Thoracic aorta (tissue), 2 donors: Measurements from ENCODE around the gene SLC2A4RG. TPM values are rescaled to one million over a fixed set of nuclear protein-coding genes. Genes with fewer than 3 reads are reported as not detected.

Experiments used
- ATAC-seq: fragments of 150-250 bp; one replicate; pipeline ENCODE4 v1.8.0; 2017; ENCODE audit warnings: low read depth; ENCODE audit not compliant: insufficient number of reproducible peaks, low FRiP score
- DNase-seq: peaks from one replicate; pipeline ENCODE4 v3.0.0-alpha.2; 2020; ENCODE audit warnings: low spot score
- H3K27ac ChIP-seq, 2 donors: fragments of 200-600 bp; sonication (generic); 1 replicate in 1 of 2; 2 replicates in 1 of 2; pipeline ENCODE4 v1.5.1; 2016; ENCODE audit warnings: mild to moderate bottlenecking in 2 of 2, moderate library complexity in 2 of 2
- H3K27me3 ChIP-seq: fragments of 200-600 bp; sonication (generic); replicated peaks from 2 replicates; pipeline ENCODE4 v1.6.0; 2016; ENCODE audit warnings: mild to moderate bottlenecking; ENCODE audit not compliant: insufficient read depth
- H3K36me3 ChIP-seq: fragments of 200-600 bp; sonication (generic); one replicate; pipeline ENCODE4 v1.5.1; 2016
- H3K4me1 ChIP-seq, 2 donors: fragments of 200-600 bp; sonication (generic); 1 replicate in 1 of 2; 2 replicates in 1 of 2; pipeline versions ENCODE4 v1.5.1 to v1.6.0; 2016; ENCODE audit warnings: low read depth in 2 of 2, mild to moderate bottlenecking in 1 of 2; ENCODE audit not compliant: control insufficient read depth in 1 of 2
- H3K4me3 ChIP-seq: fragments of 200-600 bp; sonication (generic); 2 replicates; pipeline ENCODE4 v1.5.1; 2016; ENCODE audit warnings: mild to moderate bottlenecking
- H3K9me3 ChIP-seq: fragments of 200-600 bp; sonication (generic); 2 replicates; pipeline ENCODE4 v1.5.1; 2016
- CTCF ChIP-seq: fragments of 200-600 bp; sonication (generic); IDR thresholded peaks from one replicate; pipeline ENCODE4 v1.5.1; 2019; ENCODE audit warnings: antibody characterized with exemption
- total RNA-seq, 2 donors: library from RNA; depleted of rRNA; stranded (reverse); fragments of >200 nt; gene quantifications; one replicate each; pipeline versions ENCODE4 v1.1.0 to v1.2.3, GENCODE V29; 2016

SLC2A4RG gene
- total RNA-seq, 2 donors from 2014 or later, result 36.2 to 103 TPM

GRCh38 chr20:63744574-63745423 lies 5.2 kb downstream of the SLC2A4RG start:
- H3K4me3 ChIP-seq, result no peak overlapping the region
- no peak overlapping the region for H3K27ac ChIP-seq
- peaks cover 22% of the 10 kb centered on the region for H3K36me3 ChIP-seq
- DNase-seq (no peak), ATAC-seq (no peak)
- no peak for TF ChIP-seq CTCF
- peaks cover 10 to 18% of the 10 kb centered on the region in 2 donors for H3K4me1 ChIP-seq
- H3K27me3 ChIP-seq, result no peaks in the 10 kb centered on the region
- no peaks in the 10 kb centered on the region for H3K9me3 ChIP-seq

- no peak for DNase-seq
- no peak overlapping the region for H3K27ac ChIP-seq
- no peaks in the 10 kb centered on the region for H3K27me3 ChIP-seq
- TF ChIP-seq CTCF, result no peak
- ATAC-seq, result no peak
- H3K36me3 ChIP-seq, result peaks cover 22% of the 10 kb centered on the region
- no peaks in the 10 kb centered on the region for H3K9me3 ChIP-seq
- no peak overlapping the region for H3K4me3 ChIP-seq
- H3K4me1 ChIP-seq, result peaks cover 10 to 18% of the 10 kb centered on the region in 2 donors
Measured at GRCh38 chr20:63745424-63745805, 5.8 kb downstream of the SLC2A4RG start.

- no peak for DNase-seq
- TF ChIP-seq CTCF, result no peak
- H3K36me3 ChIP-seq, result peaks cover 22% of the 10 kb centered on the region
- no peaks in the 10 kb centered on the region for H3K27me3 ChIP-seq
- no peak for ATAC-seq
- peaks cover 7 to 15% of the 10 kb centered on the region in 2 donors for H3K4me1 ChIP-seq
- no peak overlapping the region for H3K4me3 ChIP-seq
- no peak overlapping the region for H3K27ac ChIP-seq
- no peaks in the 10 kb centered on the region for H3K9me3 ChIP-seq
Measured at GRCh38 chr20:63745961-63746731, 6.6 kb downstream of the SLC2A4RG start.

GRCh38 chr20:63746751-63747315 lies 7.3 kb downstream of the SLC2A4RG start:
- Histone ChIP-seq H3K27me3 (no peaks in the 10 kb centered on the region), H3K4me3 (no peak overlapping the region), H3K9me3 (no peaks in the 10 kb centered on the region), H3K36me3 (peaks cover 16% of the 10 kb centered on the region), H3K4me1 (peaks cover under 1 to 8% of the 10 kb centered on the region in 2 donors), H3K27ac (no peak overlapping the region)
- DNase-seq (no peak), ATAC-seq (no peak)
- no peak for TF ChIP-seq CTCF

- no peak overlapping the region for H3K4me3 ChIP-seq
- DNase-seq (no peak), ATAC-seq (no peak)
- H3K27ac ChIP-seq, result no peak overlapping the region
- no peaks in the 10 kb centered on the region for H3K9me3 ChIP-seq
- H3K27me3 ChIP-seq, result no peaks in the 10 kb centered on the region
- no peak for TF ChIP-seq CTCF
- peaks cover 0 to 6% of the 10 kb centered on the region in 2 donors for H3K4me1 ChIP-seq
- H3K36me3 ChIP-seq, result peaks cover 12% of the 10 kb centered on the region
Measured at GRCh38 chr20:63747622-63748069, 8.1 kb downstream of the SLC2A4RG start.
